ENCODE data around the gene RASL11B. TPM values are rescaled to one million over a fixed set of nuclear protein-coding genes. Genes with fewer than 3 reads are reported as not detected.

The RASL11B gene
- polyA plus RNA-seq, 1 donor (not counting 4 experiments of a cell fraction or from before 2014, with no cell fraction given), result 1.4 TPM

- no peaks in the 10 kb centered on the region for H3K4me1 ChIP-seq (ENCODE audit: control insufficient read depth, extremely low read depth, insufficient read depth, low read length)
- peak; percentile 56 for FAIRE-seq
- H4K20me1 ChIP-seq (ENCODE audit: control insufficient read depth, extremely low read depth, insufficient read depth, low read length), result no peaks in the 10 kb centered on the region
- H3K4me2 ChIP-seq (ENCODE audit: control insufficient read depth, extremely low read depth, insufficient read depth, low read depth, low read length), result no peak overlapping the region
- no peak overlapping the region for H3K4me3 ChIP-seq (ENCODE audit: control insufficient read depth in 2 of 3, extremely low read depth in 1 of 3, insufficient read depth in 2 of 3, low read depth in 1 of 3, low read length in 3 of 3)
- H3K9me1 ChIP-seq (ENCODE audit: control insufficient read depth, extremely low read depth, insufficient read depth, low read length), result no peaks in the 10 kb centered on the region
- no peaks in the 10 kb centered on the region for H3K79me2 ChIP-seq (ENCODE audit: control insufficient read depth, insufficient read depth, low read length)
- dilution Hi-C loops (cut with MboI; ENCODE audit: extremely low pct_ligation_motif_present, low sequenced_read_pairs), result no loop called here
- H2AFZ ChIP-seq (ENCODE audit: control insufficient read depth, low read length), result no peak overlapping the region
- DNase-seq (ENCODE audit: low read depth, low spot score), result no peak
- H3K27me3 ChIP-seq (ENCODE audit: control insufficient read depth, extremely low read depth, insufficient read depth, low read length), result no peaks in the 10 kb centered on the region
- H3K9me3 ChIP-seq (ENCODE audit: control insufficient read depth, low read depth, low read length), result no peaks in the 10 kb centered on the region
- TF ChIP-seq CTCF (optimal IDR thresholded peaks at IDR 0.05 in 1 of 3, IDR thresholded peaks at IDR 0.05 in 1 of 3, conservative IDR thresholded peaks at IDR 0.05 in 1 of 3; ENCODE audit: extremely low read depth in 1 of 3, insufficient read depth in 2 of 3, low read length in 3 of 3), result no peak
- no peak for TF ChIP-seq EZH2 (IDR thresholded peaks at IDR 0.05; ENCODE audit: low read length)
- no peak overlapping the region for H3K9ac ChIP-seq (ENCODE audit: control insufficient read depth, extremely low read depth, insufficient read depth, low read length)
- H3K36me3 ChIP-seq (ENCODE audit: control insufficient read depth in 2 of 2, extremely low read depth in 1 of 2, insufficient read depth in 2 of 2, low read length in 2 of 2), result no peaks in the 10 kb centered on the region
- H3K27ac ChIP-seq (ENCODE audit: control insufficient read depth, insufficient read depth, low read length), result no peak overlapping the region
Measured at GRCh38 chr4:52873191-52873590, 11.1 kb downstream of the RASL11B start.

GRCh38 chr4:52873861-52874343 is 11.8 kb downstream of the RASL11B start:
- dilution Hi-C loops (cut with MboI; ENCODE audit: extremely low pct_ligation_motif_present, low sequenced_read_pairs), result no loop called here
- no peaks in the 10 kb centered on the region for H3K79me2 ChIP-seq (ENCODE audit: control insufficient read depth, insufficient read depth, low read length)
- H3K27ac ChIP-seq (ENCODE audit: control insufficient read depth, insufficient read depth, low read length), result no peak overlapping the region
- H3K36me3 ChIP-seq (ENCODE audit: control insufficient read depth in 2 of 2, extremely low read depth in 1 of 2, insufficient read depth in 2 of 2, low read length in 2 of 2), result no peaks in the 10 kb centered on the region
- no peak overlapping the region for H3K9ac ChIP-seq (ENCODE audit: control insufficient read depth, extremely low read depth, insufficient read depth, low read length)
- no peak for FAIRE-seq
- H3K4me3 ChIP-seq (ENCODE audit: control insufficient read depth in 2 of 3, extremely low read depth in 1 of 3, insufficient read depth in 2 of 3, low read depth in 1 of 3, low read length in 3 of 3), result no peak overlapping the region
- DNase-seq (ENCODE audit: low read depth, low spot score), result no peak
- H3K4me2 ChIP-seq (ENCODE audit: control insufficient read depth, extremely low read depth, insufficient read depth, low read depth, low read length), result no peak overlapping the region
- H2AFZ ChIP-seq (ENCODE audit: control insufficient read depth, low read length), result no peak overlapping the region
- H3K27me3 ChIP-seq (ENCODE audit: control insufficient read depth, extremely low read depth, insufficient read depth, low read length), result no peaks in the 10 kb centered on the region
- no peaks in the 10 kb centered on the region for H3K9me1 ChIP-seq (ENCODE audit: control insufficient read depth, extremely low read depth, insufficient read depth, low read length)
- H3K4me1 ChIP-seq (ENCODE audit: control insufficient read depth, extremely low read depth, insufficient read depth, low read length), result no peaks in the 10 kb centered on the region
- no peaks in the 10 kb centered on the region for H4K20me1 ChIP-seq (ENCODE audit: control insufficient read depth, extremely low read depth, insufficient read depth, low read length)
- no peaks in the 10 kb centered on the region for H3K9me3 ChIP-seq (ENCODE audit: control insufficient read depth, low read depth, low read length)
- TF ChIP-seq EZH2 (IDR thresholded peaks at IDR 0.05; ENCODE audit: low read length) (no peak), CTCF (optimal IDR thresholded peaks at IDR 0.05 in 1 of 3, IDR thresholded peaks at IDR 0.05 in 1 of 3, conservative IDR thresholded peaks at IDR 0.05 in 1 of 3; ENCODE audit: extremely low read depth in 1 of 3, insufficient read depth in 2 of 3, low read length in 3 of 3) (no peak)

Data from keratinocyte (primary cell).